Heart left ventricle (tissue), 16 donors: ENCODE data around the gene WIPF2. TPM values are rescaled to one million over a fixed set of nuclear protein-coding genes. Genes with fewer than 3 reads are reported as not detected.
A peak's percentile ranks its signal among the peaks of the same experiment; 100 is the strongest.

Source experiments
- ATAC-seq, 4 donors: fragments of 200-7000 bp; cut with Tn5 transposase; one replicate each; pipeline ENCODE4 v1.9.1; 2020 to 2022; ENCODE audit warnings: moderate library complexity in 4 of 4, mild to moderate bottlenecking in 3 of 4, moderate number of reproducible peaks in 1 of 4
- DNase-seq, 5 donors: peaks; one replicate each; pipeline ENCODE4 v3.0.0-alpha.2; 2020
- H3K27ac ChIP-seq, 12 donors: fragments of 200-600 bp; sonication (generic) in 4 of 12; one replicate each; pipeline versions ENCODE4 v1.5.0 to v1.8.0; 2016 to 2022; ENCODE audit warnings: mild to moderate bottlenecking in 2 of 12
- H3K27me3 ChIP-seq, 9 donors: fragments of 200-600 bp; sonication (generic) in 2 of 9; one replicate each; pipeline versions ENCODE4 v1.5.1 to v1.8.0; 2016 to 2022; ENCODE audit warnings: mild to moderate bottlenecking in 3 of 9
- H3K36me3 ChIP-seq, 9 donors: fragments of 200-600 bp; sonication (generic) in 2 of 9; one replicate each; pipeline versions ENCODE4 v1.5.0 to v1.8.0; 2018 to 2022; ENCODE audit warnings: mild to moderate bottlenecking in 2 of 9
- H3K4me1 ChIP-seq, 12 donors: fragments of 200-600 bp; sonication (generic) in 4 of 12; one replicate each; pipeline versions ENCODE4 v1.5.0 to v1.8.0; 2016 to 2022; ENCODE audit warnings: mild to moderate bottlenecking in 3 of 12
- H3K4me3 ChIP-seq, 12 donors: fragments of 200-600 bp; sonication (generic) in 4 of 12; one replicate each; pipeline versions ENCODE4 v1.5.0 to v1.8.0; 2017 to 2022; ENCODE audit warnings: mild to moderate bottlenecking in 9 of 12, moderate library complexity in 4 of 12
- H3K9me3 ChIP-seq, 12 donors: fragments of 200-600 bp; sonication (generic) in 4 of 12; one replicate each; pipeline versions ENCODE4 v1.5.0 to v1.8.0; 2016 to 2022; ENCODE audit warnings: mild to moderate bottlenecking in 1 of 12
- CTCF ChIP-seq, 12 donors: fragments of 200-600 bp; sonication (generic) in 4 of 12; IDR thresholded peaks; one replicate each; pipeline versions ENCODE4 v1.5.0 to v1.8.0; 2018 to 2022; ENCODE audit warnings: antibody characterized with exemption in 12 of 12, mild to moderate bottlenecking in 5 of 12
- POLR2A ChIP-seq, 2 donors: fragments of 450-650 bp; IDR thresholded peaks; one replicate each; pipeline ENCODE4 v1.6.1; 2017; ENCODE audit warnings: antibody characterized with exemption in 2 of 2, mild to moderate bottlenecking in 2 of 2, moderate library complexity in 2 of 2
- whole genome bisulfite sequencing, 4 donors: extraction: QIAGEN DNeasy Blood & Tissue Kit in 2 of 4; methylation state at CpG; one replicate each; pipeline versions ENCODE4 v1.1.5 to v1.1.7; 2013 to 2018; 5-methylcytosine and 5-hydroxymethylcytosine counted together
- intact Hi-C, 10 donors: fragments of 100-400 bp; cut with DNase I; formaldehyde crosslinking; loops; one replicate each; pipeline versions ENCODE4 v1.11.1 to v1.14.2; 2022
- polyA plus RNA-seq, 2 donors: library from polyadenylated mRNA; stranded (reverse); fragments of 200-250 nt; gene quantifications; one replicate each; pipeline ENCODE4 v1.2.3, GENCODE V29; 2013
- total RNA-seq, 9 donors: library from RNA; depleted of rRNA in 2 of 9; stranded (reverse); fragments of >200 nt in 2 of 9; fragmentation: NEBNext Ultra II Directional in 3 of 9; extraction: Animal tissue kit (Norgen Biotek cat#: 25700) in 3 of 9; gene quantifications; one replicate each; pipeline versions ENCODE4 v1.1.0 to v1.2.4, GENCODE V29; 2016 to 2023
- donor health status: ischemic (EF 13 %, LVEDD 7.1; RV severe dilation, severe dysfunction).
- donor health status: healthy with polysubstance abuse.
- donor health status: DM: no; HTN: yes; CAD: no.
- donor health status: DM: no; HTN: no; CAD: no.
- donor health status: ischemic (EF 25% LVEDD 6.9; RV normal size, moderate dysfunction).
- donor health status: ischemic (EF 25% LVEDD 5.7; RV mildly dilated, moderate dysfunction).
- donor health status: healthy.
- donor health status: DM: yes; HTN: yes; CAD: no.
- donor health status: ischemic (EF 35%, LVEDD 5.7; RV mildly dilated, moderate dysfunction).
- donor health status: nonischemic (EF 11% LVEDD 7.7; RV severe dilation, severe dysfunction).
- donor health status: DM: yes; HTN: yes; CAD: no.
- donor health status: PGD.
- donor health status: ischemic (EF 29% LVEDD 5.4; RV normal size, mild dysfunction).
- donor health status: nonischemic (EF 23%, LVEDD 6.1; RV moderate dilation, normal function).

WIPF2 gene
- total and polyA plus RNA-seq, 11 donors = 6.6 to 17.6 (median 11.2) TPM

GRCh38 chr17:40314584-40314956 is 95.5 kb downstream of the WIPF2 start:
- Histone ChIP-seq H3K4me1 (peaks cover 27 to 96% (median 84%) of the 10 kb centered on the region in 12 donors), H3K4me3 (no peak overlapping the region), H3K36me3 (no peaks in the 10 kb centered on the region), H3K27me3 (no peaks in the 10 kb centered on the region), H3K27ac (peak overlapping the region in 11 of 12 donors; percentile 40 to 99 (median 91)), H3K9me3 (no peaks in the 10 kb centered on the region)
- TF ChIP-seq POLR2A (IDR thresholded peaks at IDR 0.05) = no peak
- no peak for TF ChIP-seq CTCF (IDR thresholded peaks at IDR 0.05)
- ATAC-seq (peak in 3 of 4 donors; percentile 9 to 26 (median 17)), DNase-seq (peak; percentile 85 to 95 (median 91))
- 29 to 36% (median 34%) methylated on average over 2 to 3 of the region's 3 CpGs; no CpG with 5 or more reads in 1 of the 4 donors for WGBS, 4 donors
- intact Hi-C loops = loop anchor here in 1 of 10 donors (10.0 kb wide), 1 partner anchor 650 kb away; the partner anchor contains the start of genes PNMT and TCAP

- Histone ChIP-seq H3K4me1 (peaks cover 25 to 96% (median 84%) of the 10 kb centered on the region in 12 donors), H3K27ac (peak overlapping the region in 9 of 12 donors; percentile 35 to 99 (median 93)), H3K36me3 (no peaks in the 10 kb centered on the region), H3K9me3 (no peaks in the 10 kb centered on the region), H3K4me3 (no peak overlapping the region), H3K27me3 (no peaks in the 10 kb centered on the region)
- TF ChIP-seq POLR2A (IDR thresholded peaks at IDR 0.05) = no peak
- no peak for TF ChIP-seq CTCF (IDR thresholded peaks at IDR 0.05)
- ATAC-seq = no peak
- intact Hi-C loops = loop anchor here in 1 of 10 donors (10.0 kb wide), 1 partner anchor 650 kb away; the partner anchor contains the start of genes PNMT and TCAP
- no peak for DNase-seq
- 91 to 97% (median 92%) methylated on average over 3 of the region's 3 CpGs for WGBS, 4 donors
Observed at GRCh38 chr17:40315206-40315605, 96.1 kb downstream of the WIPF2 start.

GRCh38 chr17:40315678-40316570 is 96.8 kb downstream of the WIPF2 start:
- H3K36me3 ChIP-seq = no peaks in the 10 kb centered on the region
- ATAC-seq (no peak), DNase-seq (peak in 2 of 5 donors; percentile 21 to 23)
- peaks cover 25 to 96% (median 84%) of the 10 kb centered on the region in 12 donors for H3K4me1 ChIP-seq
- no peaks in the 10 kb centered on the region for H3K9me3 ChIP-seq
- WGBS, 4 donors = 41 to 60% (median 50%) methylated on average over 9 of the region's 9 CpGs
- no peaks in the 10 kb centered on the region for H3K27me3 ChIP-seq
- TF ChIP-seq CTCF (IDR thresholded peaks at IDR 0.05) (no peak), POLR2A (IDR thresholded peaks at IDR 0.05) (no peak)
- intact Hi-C loops = loop anchor here in 2 of 10 donors (2.0 to 10.0 kb wide), 2 partner anchors 29 to 651 kb away; partner anchors contain the start of genes PNMT (in 1 of the 2) and TCAP (in 1 of the 2)
- peak overlapping the region in 9 of 12 donors; percentile 76 to 100 (median 88) for H3K4me3 ChIP-seq
- peak overlapping the region; percentile 90 to 99 (median 95) for H3K27ac ChIP-seq
